Endothelial cell (in vitro differentiated cells): Measurements from ENCODE around the gene ERICH6B. TPM values are rescaled to one million over a fixed set of nuclear protein-coding genes. Genes with fewer than 3 reads are reported as not detected.
"Not testable (repeated sequence)": the region's sequence is repeated elsewhere in the genome, so short reads cannot be mapped to it uniquely, and the experiment has no call there.

Experiments used
- DNase-seq: peaks from one replicate; pipeline ENCODE4 v3.0.0; 2021; ENCODE audit warnings: low spot score
- H3K27ac Mint-ChIP-seq: one replicate; pipeline ENCODE4 v1.8.0; 2021; ENCODE audit warnings: mixed read lengths, inconsistent platforms; ENCODE audit not compliant: unreplicated experiment
- H3K27me3 Mint-ChIP-seq: one replicate; pipeline ENCODE4 v1.8.0; 2021; ENCODE audit warnings: mild to moderate bottlenecking, moderate library complexity, mixed read lengths, inconsistent platforms; ENCODE audit not compliant: unreplicated experiment
- H3K36me3 Mint-ChIP-seq: one replicate; pipeline ENCODE4 v1.8.0; 2021; ENCODE audit warnings: mild to moderate bottlenecking, low read depth, mixed read lengths, inconsistent platforms; ENCODE audit not compliant: unreplicated experiment
- H3K4me1 Mint-ChIP-seq: one replicate; pipeline ENCODE4 v1.8.0; 2021; ENCODE audit warnings: mild to moderate bottlenecking, mixed read lengths, inconsistent platforms; ENCODE audit not compliant: unreplicated experiment
- H3K4me3 Mint-ChIP-seq: one replicate; pipeline ENCODE4 v1.8.0; 2021; ENCODE audit warnings: mild to moderate bottlenecking, mixed read lengths, inconsistent platforms; ENCODE audit not compliant: unreplicated experiment
- H3K9me3 Mint-ChIP-seq: one replicate; pipeline ENCODE4 v1.8.0; 2021; ENCODE audit warnings: mixed read lengths, inconsistent platforms; ENCODE audit not compliant: unreplicated experiment
- long read RNA-seq: library from polyadenylated mRNA; unstranded; transcript quantifications from one replicate; pipeline ENCODE4 v2.0.0, GENCODE V29; 2020; ENCODE audit not compliant: unreplicated experiment
- total RNA-seq: library from RNA; stranded (reverse); fragmentation: NEBNext Ultra II Directional; extraction: Animal tissue kit (Norgen Biotek cat#: 25700); gene quantifications from one replicate; pipeline ENCODE4 v1.2.1, GENCODE V29; 2021; ENCODE audit not compliant: unreplicated experiment
- TF ChIP-seq, protein P1 (sequence below): fragments of 200-600 bp; sonication (generic); IDR thresholded peaks from one replicate; pipeline ENCODE4 v1.5.0; 2021; ENCODE audit warnings: antibody characterized with exemption; ENCODE audit not compliant: unreplicated experiment

Gene ERICH6B
- not detected for total RNA-seq
- long read RNA-seq = 0 reads

DNA sequence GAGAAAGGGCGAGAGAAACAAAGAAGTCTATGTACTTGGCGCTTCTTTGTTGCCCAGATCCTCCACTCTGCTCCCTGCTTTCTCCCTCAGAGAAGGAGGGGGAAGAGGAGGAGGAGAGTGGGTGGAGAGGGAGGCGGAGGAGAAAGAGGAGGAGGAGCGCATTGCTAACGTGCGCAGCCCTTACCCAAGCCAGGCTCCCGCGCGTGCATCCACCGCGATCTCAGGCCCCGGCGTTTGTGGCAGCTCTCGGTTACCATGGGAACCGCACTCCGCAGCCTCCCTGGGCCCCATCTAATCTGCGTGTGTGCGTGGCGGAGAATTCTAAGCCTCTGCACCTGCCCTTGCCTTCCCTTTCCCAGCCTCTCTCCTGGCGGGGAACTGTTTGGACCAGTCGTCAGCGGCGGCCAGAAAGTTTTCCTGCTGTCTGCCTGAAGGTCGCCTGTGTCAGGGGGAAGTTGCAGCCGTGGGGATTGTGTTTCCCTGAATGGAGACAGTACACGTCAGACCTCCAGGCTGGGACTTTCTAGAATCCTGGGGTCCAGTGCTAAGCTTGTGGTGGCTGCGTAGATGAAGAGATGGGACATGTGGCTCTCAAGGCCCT, at the start of gene ERICH6B:
ERICH6B (minus strand) TSS at position 239 of the 601 bp plus-strand sequence. CDS start 18,734 bp downstream, outside the sequence.
- Mint-ChIP-seq H3K27ac (peak within 1 kb of the TSS; percentile 57), H3K9me3 (no peaks in the 10 kb centered on the region), H3K4me3 (peak within 1 kb of the TSS; percentile 21), H3K4me1 (peaks cover 6% of the 10 kb centered on the region), H3K36me3 (no peaks in the 10 kb centered on the region), H3K27me3 (peaks cover 3% of the 10 kb centered on the region)
- TF ChIP-seq, protein P1, sequence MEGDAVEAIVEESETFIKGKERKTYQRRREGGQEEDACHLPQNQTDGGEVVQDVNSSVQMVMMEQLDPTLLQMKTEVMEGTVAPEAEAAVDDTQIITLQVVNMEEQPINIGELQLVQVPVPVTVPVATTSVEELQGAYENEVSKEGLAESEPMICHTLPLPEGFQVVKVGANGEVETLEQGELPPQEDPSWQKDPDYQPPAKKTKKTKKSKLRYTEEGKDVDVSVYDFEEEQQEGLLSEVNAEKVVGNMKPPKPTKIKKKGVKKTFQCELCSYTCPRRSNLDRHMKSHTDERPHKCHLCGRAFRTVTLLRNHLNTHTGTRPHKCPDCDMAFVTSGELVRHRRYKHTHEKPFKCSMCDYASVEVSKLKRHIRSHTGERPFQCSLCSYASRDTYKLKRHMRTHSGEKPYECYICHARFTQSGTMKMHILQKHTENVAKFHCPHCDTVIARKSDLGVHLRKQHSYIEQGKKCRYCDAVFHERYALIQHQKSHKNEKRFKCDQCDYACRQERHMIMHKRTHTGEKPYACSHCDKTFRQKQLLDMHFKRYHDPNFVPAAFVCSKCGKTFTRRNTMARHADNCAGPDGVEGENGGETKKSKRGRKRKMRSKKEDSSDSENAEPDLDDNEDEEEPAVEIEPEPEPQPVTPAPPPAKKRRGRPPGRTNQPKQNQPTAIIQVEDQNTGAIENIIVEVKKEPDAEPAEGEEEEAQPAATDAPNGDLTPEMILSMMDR = no peak
- DNase-seq = peak; percentile 58

DNA sequence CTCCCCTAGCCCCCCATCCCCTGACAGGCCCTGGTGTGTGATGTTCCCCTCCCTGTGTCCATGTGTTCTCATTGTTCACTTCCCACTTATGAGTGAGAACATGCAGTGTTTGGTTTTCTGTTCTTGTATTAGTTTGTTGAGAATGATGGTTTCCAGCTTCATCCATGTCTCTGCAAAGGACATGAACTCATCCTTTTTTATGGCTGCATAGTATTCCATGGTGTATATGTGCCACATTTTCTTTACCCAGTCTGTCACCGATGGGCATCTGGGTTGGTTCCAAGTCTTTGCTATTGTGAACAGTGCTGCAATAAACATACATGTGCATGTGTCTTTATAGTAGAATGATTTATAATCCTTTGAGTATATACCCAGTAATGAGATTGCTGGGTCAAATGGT, 47.4 kb upstream of the ERICH6B start:
- not testable (repeated sequence) for H3K4me3 Mint-ChIP-seq, DNase-seq, H3K4me1 Mint-ChIP-seq, H3K36me3 Mint-ChIP-seq, H3K27me3 Mint-ChIP-seq, H3K9me3 Mint-ChIP-seq, H3K27ac Mint-ChIP-seq

DNA sequence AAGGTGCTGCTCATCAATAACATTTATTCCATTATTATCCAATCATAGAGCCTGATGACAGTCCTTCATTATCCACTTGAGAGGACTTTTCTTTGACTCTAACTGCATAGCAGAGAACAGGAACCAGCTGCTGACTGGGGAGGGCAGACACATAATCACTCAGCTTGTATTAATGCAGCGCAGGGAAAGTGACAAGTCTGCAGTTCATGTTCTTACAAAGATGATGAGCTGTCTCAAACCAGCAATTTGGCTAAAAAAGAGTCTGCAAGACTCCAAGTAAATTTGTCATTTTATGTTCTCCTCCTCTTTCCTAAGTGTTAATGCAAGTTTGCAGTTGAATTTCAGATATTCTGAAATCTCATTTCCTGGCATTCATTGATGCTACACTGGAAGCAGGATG, 46.6 kb upstream of the ERICH6B start:
- TF ChIP-seq, protein P1 = no peak
- no peaks in the 10 kb centered on the region for H3K27me3 Mint-ChIP-seq
- no peak for DNase-seq
- H3K27ac Mint-ChIP-seq = no peak overlapping the region
- no peaks in the 10 kb centered on the region for H3K36me3 Mint-ChIP-seq
- H3K9me3 Mint-ChIP-seq = no peaks in the 10 kb centered on the region
- H3K4me1 Mint-ChIP-seq = peaks cover 3% of the 10 kb centered on the region
- no peak overlapping the region for H3K4me3 Mint-ChIP-seq

DNA sequence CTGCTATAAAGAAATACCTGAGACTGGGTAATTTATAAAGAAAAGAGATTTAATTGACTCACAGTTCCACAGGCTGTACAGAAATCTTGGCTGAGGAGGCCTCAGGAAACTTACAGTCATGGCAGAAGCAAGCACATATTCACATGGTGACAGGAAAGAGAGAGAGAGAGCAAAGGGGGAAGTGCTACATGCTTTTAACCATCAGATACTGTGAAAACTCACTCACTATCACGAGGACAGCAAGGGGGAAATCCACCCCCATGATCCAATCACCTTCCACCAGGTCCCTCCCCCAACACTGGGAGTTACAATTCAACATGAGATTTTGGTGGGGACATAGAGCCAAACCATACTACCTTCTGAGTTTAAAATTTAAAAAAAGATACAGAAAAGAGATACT, 44.9 kb upstream of the ERICH6B start:
- not testable (repeated sequence) for H3K4me1 Mint-ChIP-seq, DNase-seq, H3K27me3 Mint-ChIP-seq, H3K9me3 Mint-ChIP-seq, H3K4me3 Mint-ChIP-seq, H3K27ac Mint-ChIP-seq, H3K36me3 Mint-ChIP-seq

DNA sequence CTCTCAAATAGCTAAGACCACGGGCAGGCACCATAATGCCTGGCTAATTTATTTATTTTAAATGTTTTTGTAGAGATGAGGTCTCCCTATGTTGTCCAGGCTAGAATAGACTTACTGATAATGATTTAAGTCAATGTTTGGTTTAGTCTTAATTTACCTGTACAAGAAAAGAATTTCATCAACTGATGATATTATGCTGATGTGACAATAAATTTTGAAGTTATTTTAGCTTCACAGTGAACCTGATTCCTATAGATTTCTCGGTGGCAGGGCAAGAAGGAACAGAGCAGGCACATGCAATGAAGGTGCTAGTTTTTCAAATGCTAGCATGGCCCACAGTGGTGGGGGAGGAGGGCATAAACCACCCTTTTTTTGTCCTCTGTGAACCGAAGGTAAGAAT, 44.0 kb upstream of the ERICH6B start:
- Mint-ChIP-seq H3K4me1 (peaks cover 3% of the 10 kb centered on the region), H3K36me3 (no peaks in the 10 kb centered on the region), H3K9me3 (no peaks in the 10 kb centered on the region), H3K27ac (no peak overlapping the region), H3K4me3 (no peak overlapping the region), H3K27me3 (no peaks in the 10 kb centered on the region)
- TF ChIP-seq, protein P1 = no peak
- DNase-seq = no peak

DNA sequence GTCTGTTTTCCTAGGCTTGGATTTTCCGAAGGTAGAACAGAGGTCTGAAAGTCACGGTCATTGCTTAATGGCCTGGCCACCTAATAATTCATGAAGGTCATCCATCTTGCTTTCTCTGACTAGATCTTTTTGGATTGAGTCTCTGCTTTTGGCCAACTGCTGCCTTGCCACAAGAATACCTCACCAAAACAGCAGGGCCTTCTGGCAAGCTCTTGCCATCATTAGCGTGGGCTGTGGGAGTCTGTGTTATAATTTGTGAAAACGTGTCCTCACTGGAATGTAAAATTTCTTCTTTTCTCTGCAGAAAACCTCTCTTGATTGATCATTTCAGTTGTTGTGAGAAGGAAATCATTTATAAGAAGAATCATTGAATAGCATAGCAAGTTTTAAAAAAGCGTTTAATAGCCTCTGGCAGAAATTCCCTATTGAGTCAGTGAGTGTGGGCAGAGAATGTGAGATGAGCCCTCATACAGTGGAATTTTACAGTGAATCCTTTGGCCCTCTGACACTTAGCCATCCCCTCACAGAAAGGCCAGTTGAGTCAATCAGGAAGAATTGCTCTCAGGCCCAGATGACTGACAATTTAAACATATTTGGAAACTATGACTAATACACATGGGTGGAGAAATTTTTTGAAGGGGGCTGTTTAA, 43.2 kb upstream of the ERICH6B start:
- no peak overlapping the region for H3K27ac Mint-ChIP-seq
- TF ChIP-seq, protein P1 = no peak
- H3K4me3 Mint-ChIP-seq = no peak overlapping the region
- no peaks in the 10 kb centered on the region for H3K27me3 Mint-ChIP-seq
- DNase-seq = no peak
- H3K4me1 Mint-ChIP-seq = peaks cover 3% of the 10 kb centered on the region
- H3K36me3 Mint-ChIP-seq = no peaks in the 10 kb centered on the region
- H3K9me3 Mint-ChIP-seq = no peaks in the 10 kb centered on the region
